Germinal center (tissue), 1 donor: ENCODE data around the gene PLCB3.

ENCODE experiments used
- DNase-seq: peaks from one replicate; pipeline ENCODE4 v3.0.0; 2012; ENCODE audit warnings: mixed read lengths, low spot score

PLCB3 gene

DNA sequence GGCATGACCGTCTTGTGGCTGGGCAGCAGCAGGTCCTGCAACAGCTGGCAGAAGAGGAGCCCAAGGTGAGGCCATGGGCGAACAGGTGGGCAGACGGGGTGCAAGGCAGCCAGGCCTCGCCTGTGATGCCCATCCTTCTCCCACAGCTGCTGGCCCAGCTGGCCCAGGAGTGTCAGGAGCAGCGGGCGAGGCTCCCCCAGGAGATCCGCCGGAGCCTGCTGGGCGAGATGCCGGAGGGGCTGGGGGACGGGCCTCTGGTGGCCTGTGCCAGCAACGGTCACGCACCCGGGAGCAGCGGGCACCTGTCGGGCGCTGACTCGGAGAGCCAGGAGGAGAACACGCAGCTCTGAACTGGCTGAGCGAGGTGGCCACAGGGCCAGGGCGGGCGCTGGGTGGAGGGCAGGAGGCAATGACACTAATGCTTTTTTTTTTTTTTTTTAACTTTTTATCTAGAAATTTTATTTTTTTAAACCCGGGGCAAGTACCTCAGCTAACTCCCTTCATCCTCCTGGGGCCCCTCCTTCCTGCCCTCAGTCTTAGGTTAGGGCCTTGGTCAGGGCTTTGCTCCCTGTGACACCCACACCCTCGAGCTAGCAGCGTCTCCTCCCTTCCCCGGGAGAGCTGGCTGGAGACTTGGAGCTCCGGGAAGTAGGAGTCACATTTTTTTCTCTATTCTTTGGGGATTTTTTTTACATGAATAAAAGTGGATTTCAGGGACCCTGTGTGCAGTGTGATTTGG, 16.0 kb downstream of the PLCB3 start:
- DNase-seq: no peak

DNA sequence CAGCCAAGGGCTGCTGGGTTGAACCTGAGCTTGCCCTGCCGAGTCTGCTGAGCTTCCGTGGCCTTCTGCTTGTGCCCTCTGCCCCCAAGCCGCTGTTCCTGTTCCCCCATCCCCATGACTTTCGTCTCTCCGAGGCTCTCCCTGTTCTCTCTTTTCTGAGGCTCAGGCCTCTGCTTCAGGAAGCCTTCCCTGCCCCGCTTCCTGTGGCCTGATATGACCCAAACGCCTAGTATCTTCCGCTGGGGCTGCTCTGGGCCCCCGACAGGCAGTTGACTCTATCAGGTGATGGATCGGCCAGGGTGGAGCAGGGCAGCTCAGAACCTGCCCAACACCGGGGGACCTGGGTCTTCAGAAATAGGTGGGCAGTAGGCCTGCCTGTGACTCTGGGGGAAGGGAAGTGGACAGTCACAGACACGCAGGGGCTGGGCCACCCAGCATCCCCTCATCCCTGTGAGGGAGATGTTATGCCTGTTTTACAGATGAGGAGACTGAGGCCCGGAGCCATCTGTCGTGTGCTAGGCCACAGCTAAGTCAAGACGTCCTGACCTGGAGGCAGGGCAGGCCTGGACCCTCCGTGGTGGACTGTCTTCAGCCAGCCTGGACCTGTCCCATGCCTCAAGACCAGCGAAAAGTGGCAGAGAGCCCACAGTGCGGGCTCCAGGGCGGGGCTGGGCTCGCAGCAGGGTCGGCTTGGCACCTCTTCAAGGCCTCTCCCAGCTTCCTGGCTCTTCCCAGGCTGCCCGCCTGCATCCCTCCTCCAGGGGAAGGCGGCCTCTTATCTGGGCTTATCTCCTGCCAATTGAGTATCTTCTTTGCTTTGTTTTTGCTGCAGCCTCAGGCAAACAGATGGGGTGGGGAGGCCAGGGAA, 16.9 kb downstream of the PLCB3 start:
- DNase-seq: no peak

- no peak for DNase-seq
These were observed 17.7 kb downstream of the PLCB3 start for GRCh38 chr11:64268893-64269539.

DNA sequence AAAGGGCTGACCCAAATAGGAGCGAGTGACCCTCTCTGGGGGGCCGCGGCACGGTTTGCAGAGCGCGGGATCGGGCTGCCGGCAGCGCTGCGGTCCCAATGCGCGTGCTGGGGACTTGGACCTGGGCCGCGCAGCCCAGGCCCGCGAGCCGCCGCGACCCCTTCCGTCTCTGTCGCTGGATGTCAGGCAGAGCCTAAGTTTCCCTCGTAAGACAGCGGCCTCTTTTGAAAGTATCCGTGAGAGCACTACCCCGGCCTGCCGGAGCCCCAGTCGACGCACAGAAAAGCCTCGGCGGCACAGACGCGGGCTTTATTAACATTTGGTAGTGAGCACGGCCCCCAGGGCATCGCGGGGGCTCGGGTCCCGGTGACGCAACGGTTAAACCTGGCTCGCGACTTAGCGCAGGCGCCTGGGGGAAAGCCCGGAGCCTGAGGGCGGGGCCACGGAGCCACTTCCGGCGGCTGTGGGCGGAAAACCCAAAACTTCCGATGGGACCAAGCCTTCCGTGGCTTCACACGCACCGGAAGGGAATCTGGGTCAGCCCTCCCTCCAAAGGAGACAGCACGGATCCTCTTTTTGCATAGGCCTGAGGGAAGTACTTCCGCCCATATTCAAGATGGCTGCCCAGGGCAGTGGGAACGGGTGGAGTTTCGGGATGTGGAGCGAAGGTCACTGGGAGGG, 18.4 kb downstream of the PLCB3 start:
- peak; percentile 86 for DNase-seq

DNA sequence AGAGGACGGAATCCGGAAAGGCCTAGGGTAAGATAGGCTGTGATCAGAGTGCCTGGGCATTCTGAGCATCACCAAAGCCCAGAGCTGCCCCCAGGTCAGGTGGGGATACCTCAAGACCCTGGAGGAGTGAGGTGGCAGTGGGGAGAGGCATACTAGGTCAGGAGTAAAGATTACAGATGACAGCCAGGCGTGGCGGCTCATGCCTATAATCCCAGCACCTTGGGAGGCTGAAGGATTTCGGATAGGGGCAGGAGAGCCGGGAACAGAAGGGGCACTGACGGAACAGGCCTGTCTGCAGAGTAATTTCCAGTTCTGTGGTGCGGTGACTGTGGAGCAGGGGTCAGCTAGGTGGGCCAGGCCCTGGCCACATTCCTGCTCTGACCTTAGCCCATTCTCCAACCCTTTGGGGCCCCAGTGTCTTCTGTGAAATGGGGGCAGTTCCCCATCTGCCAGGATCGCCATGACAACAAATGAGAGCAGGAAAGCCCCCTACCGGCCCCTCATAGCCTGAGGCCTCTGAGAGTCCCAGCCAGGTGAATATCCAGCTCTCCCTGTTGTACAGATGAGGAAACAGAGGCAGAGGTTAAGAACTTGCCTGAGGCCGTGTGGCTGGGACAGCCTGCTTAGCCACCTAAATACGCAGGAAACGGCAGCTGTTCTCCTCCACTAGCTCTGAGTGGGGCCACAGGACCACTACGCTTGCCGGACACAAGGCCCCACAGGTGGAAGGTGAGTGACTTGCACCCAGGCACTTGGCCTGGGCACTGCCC, 23.9 kb downstream of the PLCB3 start:
- DNase-seq: no peak

GRCh38 chr11:64275841-64276240, 24.5 kb downstream of the PLCB3 start:
- no peak for DNase-seq

DNA sequence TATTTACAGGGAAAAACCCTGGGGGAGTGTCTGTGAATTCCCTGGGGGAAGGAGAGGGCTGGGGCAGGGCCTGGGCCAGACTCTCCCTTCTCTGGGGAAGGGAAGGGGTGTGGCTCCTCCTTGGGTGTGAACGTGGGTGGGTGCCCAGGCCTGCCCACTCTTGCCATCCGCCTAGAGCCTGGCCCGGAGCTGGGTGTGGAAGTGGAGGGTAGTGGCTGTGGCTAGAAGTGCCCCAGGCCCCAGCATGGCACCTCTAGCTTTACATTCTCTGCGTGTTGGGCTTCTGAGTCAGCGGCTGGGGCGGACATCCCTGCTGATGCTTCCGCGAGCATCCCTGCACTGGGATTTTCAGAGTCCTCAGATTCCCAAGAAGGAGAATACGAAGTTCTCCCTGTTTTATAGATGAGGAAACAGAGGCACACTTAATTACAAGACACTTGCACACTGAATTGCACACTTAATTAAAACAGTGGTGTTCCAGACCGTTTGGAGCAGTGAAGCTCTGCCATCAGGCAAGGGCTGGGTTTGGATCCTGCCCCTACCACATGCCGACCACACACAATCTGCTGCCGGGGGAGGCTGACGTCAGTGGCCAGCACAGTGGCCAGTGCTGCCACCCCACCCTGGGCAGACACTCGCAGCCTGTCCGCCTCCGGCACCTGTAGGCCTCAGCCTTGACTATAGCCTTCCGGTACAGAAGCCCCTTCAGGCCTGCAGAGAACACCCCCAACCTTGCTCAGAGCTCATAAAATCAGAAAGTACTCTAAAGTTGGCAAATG, 25.5 kb downstream of the PLCB3 start:
- DNase-seq: no peak

DNA sequence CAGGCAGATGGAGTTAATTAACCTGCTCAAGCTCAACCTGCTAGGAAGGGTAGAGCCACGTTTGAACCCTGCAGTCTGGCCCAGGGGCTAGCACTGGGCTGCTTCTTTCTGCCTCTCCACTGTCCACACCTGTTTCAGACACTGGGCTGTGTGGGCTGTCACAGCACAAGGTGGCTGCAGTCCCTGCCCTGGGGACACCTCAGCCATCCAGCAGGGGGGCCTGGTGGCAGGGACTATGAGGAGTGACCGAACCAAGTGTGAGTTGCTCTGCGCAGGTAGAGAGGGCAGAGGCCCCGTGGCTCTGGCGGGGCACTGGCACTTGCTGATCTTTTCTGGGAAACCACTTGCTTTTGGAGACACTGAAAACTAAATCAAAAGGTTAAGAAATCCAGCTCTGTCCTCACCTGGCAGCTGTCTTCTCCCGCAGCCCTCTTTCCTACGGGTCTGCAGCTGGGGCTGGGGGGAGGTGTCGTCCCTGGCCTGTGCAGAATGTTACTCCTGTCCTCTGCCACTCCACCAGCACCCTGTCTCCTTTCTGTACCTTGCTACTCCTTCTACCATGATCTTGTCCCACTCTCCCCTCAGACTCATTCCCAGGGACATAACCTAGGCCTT, 27.4 kb downstream of the PLCB3 start:
- DNase-seq: no peak

GRCh38 chr11:64281957-64282770, 30.8 kb downstream of the PLCB3 start:
- no peak for DNase-seq

GRCh38 chr11:64283092-64283491, 31.8 kb downstream of the PLCB3 start:
- DNase-seq: no peak

DNA sequence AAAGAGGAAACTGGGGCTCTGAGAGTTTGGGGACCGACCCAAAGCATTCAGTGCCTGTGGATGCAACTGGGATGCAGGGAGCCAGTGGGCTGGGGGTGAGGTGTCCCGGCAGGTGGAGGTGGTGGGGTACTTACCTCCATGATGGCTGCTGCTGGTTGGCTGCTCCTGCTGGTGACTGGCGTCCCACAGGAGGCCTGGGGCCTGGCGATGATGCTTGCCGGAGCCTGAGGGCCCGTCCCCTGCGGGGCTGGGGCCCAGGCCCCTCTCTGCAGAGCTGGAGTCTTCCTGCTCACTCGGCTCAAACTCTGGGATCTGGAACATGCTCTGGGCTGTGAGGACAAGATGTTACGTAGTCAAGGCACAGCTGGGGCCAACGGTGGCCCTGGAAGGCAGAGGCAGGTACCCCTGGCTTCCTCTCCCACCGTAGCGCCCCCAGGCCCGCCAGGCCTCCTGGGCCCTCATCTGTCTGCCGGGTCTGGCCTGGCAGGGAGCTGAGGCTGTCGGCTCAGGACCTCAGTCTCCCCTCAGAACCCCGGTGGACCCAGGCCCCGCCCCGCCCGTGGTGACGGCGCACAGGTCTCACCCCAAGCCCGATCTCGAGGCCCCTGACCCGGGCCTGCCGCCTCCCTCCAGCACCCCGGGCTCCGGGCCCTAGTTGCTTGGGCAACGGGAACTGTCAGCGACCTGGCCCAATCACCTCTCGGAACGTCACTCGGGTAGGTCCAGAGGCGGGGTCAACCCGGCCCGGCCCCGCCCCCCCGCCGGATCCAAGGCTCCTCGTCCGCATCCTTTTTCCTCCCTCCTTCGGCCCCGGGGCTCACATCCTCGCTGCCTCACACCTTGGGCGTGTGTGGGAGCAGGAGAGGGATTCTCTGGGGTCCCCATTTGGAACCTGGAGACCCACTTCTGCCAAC, 33.0 kb downstream of the PLCB3 start, which contains the start of gene BAD:
BAD (minus strand) TSS at position 618 of the 914 bp plus-strand sequence; CDS start at position 321, 297 bp downstream.
- peak; percentile 98 for DNase-seq

GRCh38 chr11:64284962-64285884, 33.9 kb downstream of the PLCB3 start, which contains the start of gene GPR137:
Gene GPR137, plus strand, starts transcription at chr11:64285848. Its CDS starts 677 bp downstream, at chr11:64286525.
- DNase-seq: peak; percentile 94

DNA sequence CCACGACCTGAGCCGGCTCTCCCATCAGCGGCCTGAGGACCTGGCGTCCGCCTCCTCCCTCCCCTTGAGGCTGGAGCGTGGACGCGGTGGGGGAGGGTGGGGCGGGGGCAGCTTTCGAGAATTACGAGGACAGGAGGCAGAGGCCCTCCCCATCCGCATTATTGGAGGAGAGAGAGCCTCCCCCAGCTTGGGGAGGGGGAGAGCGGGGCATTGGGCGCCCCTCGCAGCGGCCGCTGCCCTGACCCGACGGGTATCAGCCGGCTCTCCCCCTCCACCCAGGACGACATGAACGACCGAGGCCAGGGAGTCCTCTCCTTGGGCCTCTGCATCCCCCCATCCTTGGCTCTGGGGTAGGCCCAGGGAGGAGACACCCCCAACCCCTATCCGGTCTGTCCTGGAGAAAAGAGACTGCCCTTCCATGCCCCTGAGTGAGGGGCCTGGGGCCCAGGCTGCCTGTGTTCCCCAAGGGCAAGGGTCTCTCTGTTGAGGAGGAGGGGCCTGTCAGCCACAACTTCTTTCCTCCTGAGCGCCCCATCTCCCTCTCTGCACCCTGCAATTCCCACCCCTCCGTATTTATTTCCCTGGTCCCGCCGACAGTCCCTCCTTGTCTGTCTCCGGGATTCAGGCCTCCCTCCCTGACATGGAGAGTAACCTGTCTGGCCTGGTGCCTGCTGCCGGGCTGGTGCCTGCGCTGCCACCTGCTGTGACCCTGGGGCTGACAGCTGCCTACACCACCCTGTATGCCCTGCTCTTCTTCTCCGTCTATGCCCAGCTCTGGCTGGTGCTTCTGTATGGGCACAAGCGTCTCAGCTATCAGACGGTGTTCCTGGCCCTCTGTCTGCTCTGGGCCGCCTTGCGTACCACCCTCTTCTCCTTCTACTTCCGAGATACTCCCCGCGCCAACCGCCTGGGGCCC, 34.8 kb downstream of the PLCB3 start:
- DNase-seq: peak; percentile 45

DNA sequence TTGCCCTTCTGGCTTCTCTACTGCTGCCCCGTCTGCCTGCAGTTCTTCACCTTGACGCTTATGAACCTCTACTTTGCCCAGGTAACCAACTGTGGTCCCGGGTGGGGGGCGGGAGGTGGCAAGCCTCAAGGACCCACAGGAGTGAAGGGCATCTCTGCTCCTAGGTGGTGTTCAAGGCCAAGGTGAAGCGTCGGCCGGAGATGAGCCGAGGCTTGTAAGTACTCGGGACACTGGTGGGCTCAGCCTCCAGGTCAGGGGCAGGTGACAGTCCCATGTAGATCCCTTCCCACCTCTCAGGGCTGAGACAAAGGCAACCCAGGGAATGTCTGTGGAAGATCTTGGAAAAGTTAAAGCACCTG, 35.5 kb downstream of the PLCB3 start:
- DNase-seq: no peak

GRCh38 chr11:64287676-64288352, 36.5 kb downstream of the PLCB3 start:
- DNase-seq: no peak
